Left ventricle myocardium inferior (tissue), 1 donor: ENCODE data around the gene AMPH. TPM values are rescaled to one million over a fixed set of nuclear protein-coding genes. Genes with fewer than 3 reads are reported as not detected.
"Not testable (repeated sequence)": the region's sequence is repeated elsewhere in the genome, so short reads cannot be mapped to it uniquely, and the experiment has no call there.

Source experiments
- DNase-seq: peaks from one replicate; pipeline ENCODE4 v3.0.0-alpha.2; 2020
- H3K27ac ChIP-seq: fragments of 200-600 bp; replicated peaks from 2 replicates; pipeline ENCODE4 v1.8.0; 2021
- H3K27me3 ChIP-seq: fragments of 200-600 bp; 2 replicates; pipeline ENCODE4 v1.8.0; 2021; ENCODE audit warnings: low read depth
- H3K36me3 ChIP-seq: fragments of 200-600 bp; 2 replicates; pipeline ENCODE4 v1.8.0; 2021
- H3K4me1 ChIP-seq: fragments of 200-600 bp; 2 replicates; pipeline ENCODE4 v1.8.0; 2021
- H3K4me3 ChIP-seq: fragments of 200-600 bp; 2 replicates; pipeline ENCODE4 v1.8.0; 2021; ENCODE audit warnings: mild to moderate bottlenecking, moderate library complexity
- H3K9me3 ChIP-seq: fragments of 200-600 bp; replicated peaks from 2 replicates; pipeline ENCODE4 v1.8.0; 2021
- intact Hi-C: fragments of 100-400 bp; cut with micrococcal nuclease; formaldehyde crosslinking; loops from one replicate; pipeline ENCODE4 v1.11.0; 2022
- total RNA-seq: library from RNA; stranded (reverse); fragmentation: NEBNext Ultra II Directional; extraction: Animal tissue kit (Norgen Biotek cat#: 25700); gene quantifications from one replicate; pipeline ENCODE4 v1.2.1, GENCODE V29; 2021
- TF ChIP-seq, protein P1 (sequence below): fragments of 200-600 bp; IDR thresholded peaks from 2 replicates; pipeline ENCODE4 v1.8.0; 2021; ENCODE audit warnings: antibody characterized with exemption, mild to moderate bottlenecking, borderline replicate concordance
- donor health status: DM: no; HTN: yes; CAD: no; lungs with severe emphysema.

Gene AMPH
- total RNA-seq, 1 donor from 2014 or later, result 2.6 TPM

DNA sequence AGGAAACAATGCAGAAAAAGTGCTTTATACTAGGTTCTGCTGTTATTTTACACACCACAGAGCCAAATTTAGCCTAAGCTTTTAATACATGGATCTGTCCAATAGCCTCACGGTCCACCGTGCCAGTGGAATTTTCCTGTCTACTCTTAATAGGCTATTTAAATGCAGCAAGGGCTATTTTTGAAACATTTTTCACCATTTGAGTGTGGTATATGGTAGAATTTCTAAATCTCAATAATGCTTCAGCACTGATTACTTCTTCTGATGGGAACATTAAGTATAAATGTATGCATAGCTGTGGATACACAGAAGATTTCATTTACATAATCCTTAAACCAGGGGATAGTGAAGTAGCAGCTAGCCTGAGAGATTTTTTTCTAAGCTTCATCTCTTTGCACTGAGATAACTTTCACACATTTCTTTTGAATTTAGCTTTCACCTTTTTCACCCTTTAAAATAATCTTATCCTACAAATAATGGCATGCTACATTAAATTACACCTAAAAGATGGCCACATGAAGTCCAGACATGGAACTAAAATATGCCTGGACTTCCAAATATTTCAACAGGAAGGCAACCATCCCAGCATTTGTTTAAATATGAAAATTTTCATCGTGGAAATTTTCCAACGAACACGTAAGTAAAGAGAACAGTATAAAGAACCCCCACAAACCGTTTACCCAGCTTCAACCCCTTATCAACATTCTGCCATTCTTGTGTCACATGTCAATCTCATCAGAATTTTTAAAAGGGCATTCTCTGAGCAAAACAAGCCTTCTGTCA, 45.4 kb downstream of the AMPH start:
- peaks cover 20% of the 10 kb centered on the region for H3K4me1 ChIP-seq
- no peak for DNase-seq
- no peaks in the 10 kb centered on the region for H3K9me3 ChIP-seq
- no peak overlapping the region for H3K4me3 ChIP-seq
- H3K36me3 ChIP-seq, result no peaks in the 10 kb centered on the region
- intact Hi-C loops, result no loop called here
- no peak overlapping the region for H3K27ac ChIP-seq
- TF ChIP-seq, protein P1, sequence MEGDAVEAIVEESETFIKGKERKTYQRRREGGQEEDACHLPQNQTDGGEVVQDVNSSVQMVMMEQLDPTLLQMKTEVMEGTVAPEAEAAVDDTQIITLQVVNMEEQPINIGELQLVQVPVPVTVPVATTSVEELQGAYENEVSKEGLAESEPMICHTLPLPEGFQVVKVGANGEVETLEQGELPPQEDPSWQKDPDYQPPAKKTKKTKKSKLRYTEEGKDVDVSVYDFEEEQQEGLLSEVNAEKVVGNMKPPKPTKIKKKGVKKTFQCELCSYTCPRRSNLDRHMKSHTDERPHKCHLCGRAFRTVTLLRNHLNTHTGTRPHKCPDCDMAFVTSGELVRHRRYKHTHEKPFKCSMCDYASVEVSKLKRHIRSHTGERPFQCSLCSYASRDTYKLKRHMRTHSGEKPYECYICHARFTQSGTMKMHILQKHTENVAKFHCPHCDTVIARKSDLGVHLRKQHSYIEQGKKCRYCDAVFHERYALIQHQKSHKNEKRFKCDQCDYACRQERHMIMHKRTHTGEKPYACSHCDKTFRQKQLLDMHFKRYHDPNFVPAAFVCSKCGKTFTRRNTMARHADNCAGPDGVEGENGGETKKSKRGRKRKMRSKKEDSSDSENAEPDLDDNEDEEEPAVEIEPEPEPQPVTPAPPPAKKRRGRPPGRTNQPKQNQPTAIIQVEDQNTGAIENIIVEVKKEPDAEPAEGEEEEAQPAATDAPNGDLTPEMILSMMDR, result no peak
- H3K27me3 ChIP-seq, result no peaks in the 10 kb centered on the region

DNA sequence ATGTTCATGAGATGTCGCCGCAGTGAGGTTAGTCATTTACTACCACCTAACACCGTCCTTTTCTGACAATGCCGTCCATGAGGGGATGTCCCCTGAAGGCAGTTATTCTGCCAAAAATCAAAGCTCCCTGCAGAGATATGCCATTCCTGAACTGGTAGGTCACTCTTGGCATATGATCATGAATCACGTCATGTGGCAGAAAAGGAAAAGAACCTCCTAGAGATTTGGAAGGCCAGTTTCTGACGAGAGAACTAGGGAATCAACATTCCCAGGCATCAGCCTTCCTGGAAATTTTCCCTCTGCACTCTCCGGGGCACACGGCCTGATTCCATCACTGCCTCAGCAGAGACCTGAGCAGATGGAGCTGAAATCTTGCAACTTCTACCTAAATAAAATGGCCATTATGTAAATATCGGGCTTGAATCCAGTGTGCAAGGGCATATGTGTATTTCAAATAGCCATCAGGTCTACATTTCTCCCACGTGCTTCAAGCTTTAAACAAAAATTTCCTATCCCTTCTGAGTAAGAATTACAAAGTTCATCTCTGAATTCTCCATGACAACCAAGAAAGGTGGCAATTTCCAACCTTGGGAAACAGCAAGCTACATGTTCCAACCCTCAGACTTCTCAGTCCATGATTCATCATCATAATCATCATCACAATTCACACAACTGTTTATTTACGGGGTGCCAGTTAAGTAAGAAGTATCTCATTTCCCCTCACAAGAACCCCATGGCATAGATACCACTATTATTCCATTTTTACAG, 46.5 kb downstream of the AMPH start:
- Histone ChIP-seq H3K27ac (no peak overlapping the region), H3K4me3 (peak overlapping the region; percentile 21), H3K36me3 (no peaks in the 10 kb centered on the region), H3K27me3 (no peaks in the 10 kb centered on the region), H3K4me1 (peaks cover 20% of the 10 kb centered on the region), H3K9me3 (no peaks in the 10 kb centered on the region)
- DNase-seq, result no peak
- intact Hi-C loops, result no loop called here
- TF ChIP-seq, protein P1, result no peak

DNA sequence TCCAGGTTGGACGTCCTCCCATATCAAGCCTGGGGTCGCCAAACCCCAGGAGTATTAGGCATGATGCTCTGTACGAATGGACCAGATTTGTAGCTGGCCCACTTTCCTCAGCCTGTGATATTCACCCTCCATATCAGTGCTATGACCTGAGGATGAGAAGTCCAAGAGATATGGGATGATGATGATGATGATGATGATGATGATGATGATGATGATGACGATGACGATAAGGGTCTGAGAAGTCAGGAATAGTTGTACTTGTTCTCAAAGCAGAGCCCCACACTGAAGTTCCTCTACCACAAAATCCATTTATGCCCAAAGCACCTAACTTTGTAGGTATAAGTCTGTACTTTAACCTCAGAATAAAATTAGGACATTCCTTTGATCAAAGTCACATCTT, 50.7 kb downstream of the AMPH start:
- no peak overlapping the region for H3K27ac ChIP-seq
- intact Hi-C loops, result no loop called here
- H3K27me3 ChIP-seq, result no peaks in the 10 kb centered on the region
- H3K9me3 ChIP-seq, result peaks cover 3% of the 10 kb centered on the region
- no peaks in the 10 kb centered on the region for H3K36me3 ChIP-seq
- DNase-seq, result no peak
- peaks cover 14% of the 10 kb centered on the region for H3K4me1 ChIP-seq
- TF ChIP-seq, protein P1, result no peak
- H3K4me3 ChIP-seq, result no peak overlapping the region

DNA sequence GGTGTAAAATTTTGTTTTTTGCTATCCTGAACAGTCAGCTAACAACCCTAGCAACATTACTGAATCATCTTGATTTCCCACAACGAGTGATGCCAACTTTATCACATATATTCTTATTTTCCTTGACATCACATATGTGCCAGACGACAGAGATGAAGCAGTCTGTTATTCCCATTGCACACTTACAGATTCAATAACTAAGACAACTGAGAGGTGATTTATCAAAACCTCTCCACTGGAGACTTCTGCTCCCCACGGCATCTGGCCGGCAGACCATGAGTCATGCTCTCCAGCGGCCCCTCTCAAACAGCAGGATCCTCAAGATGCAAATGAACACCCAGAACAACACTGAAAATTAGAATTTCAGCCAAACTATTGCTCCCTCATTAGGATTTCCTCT, 57.1 kb downstream of the AMPH start:
- Histone ChIP-seq H3K4me1 (no peaks in the 10 kb centered on the region), H3K27me3 (no peaks in the 10 kb centered on the region), H3K27ac (no peak overlapping the region), H3K36me3 (no peaks in the 10 kb centered on the region), H3K9me3 (peaks cover 8% of the 10 kb centered on the region), H3K4me3 (no peak overlapping the region)
- intact Hi-C loops, result no loop called here
- TF ChIP-seq, protein P1, result no peak
- DNase-seq, result no peak

DNA sequence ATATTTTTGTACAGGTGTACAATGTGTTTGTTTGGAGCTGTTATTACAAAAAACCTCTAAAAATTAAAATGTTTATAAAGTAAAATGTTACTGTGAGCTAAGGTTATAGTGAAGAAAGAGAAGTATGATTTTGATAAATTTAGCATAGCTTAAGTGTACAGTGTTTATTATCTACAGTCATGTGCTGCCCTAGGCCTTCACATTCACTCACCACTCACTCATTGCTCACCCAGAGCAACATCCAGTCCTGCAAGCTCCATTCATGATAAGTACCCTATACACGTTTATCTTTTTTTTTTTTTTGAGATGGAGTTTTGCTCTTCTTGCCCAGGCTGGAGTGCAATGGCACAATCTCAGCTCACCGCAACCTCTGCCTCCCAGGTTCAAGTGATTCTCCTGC, 59.6 kb downstream of the AMPH start:
- H3K4me3 ChIP-seq, H3K27me3 ChIP-seq, H3K36me3 ChIP-seq, intact Hi-C loops, H3K4me1 ChIP-seq, H3K27ac ChIP-seq, DNase-seq: not testable (repeated sequence)
- peaks cover 23% of the 10 kb centered on the region for H3K9me3 ChIP-seq

DNA sequence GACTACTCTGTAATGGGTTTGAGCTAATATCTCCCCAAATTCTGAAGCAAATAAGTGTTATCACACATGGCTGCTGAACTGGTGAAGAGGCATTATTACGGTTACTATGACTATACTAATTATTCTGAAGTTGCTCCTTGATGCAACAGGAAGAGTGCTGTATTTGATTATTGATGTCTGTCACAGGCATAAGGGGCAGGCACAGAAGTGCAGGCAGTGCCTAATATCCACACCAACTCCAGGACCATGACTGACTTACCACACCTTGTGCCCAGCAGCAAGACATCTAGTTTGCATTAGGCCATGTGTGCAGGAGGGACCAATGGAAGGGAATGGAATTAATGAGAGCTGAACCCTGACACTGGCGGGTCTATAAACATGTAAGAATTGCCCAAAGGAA, 62.7 kb downstream of the AMPH start:
- Histone ChIP-seq H3K27ac (no peak overlapping the region), H3K9me3 (peaks cover 14% of the 10 kb centered on the region), H3K4me3 (no peak overlapping the region), H3K4me1 (no peaks in the 10 kb centered on the region), H3K27me3 (no peaks in the 10 kb centered on the region), H3K36me3 (no peaks in the 10 kb centered on the region)
- intact Hi-C loops, result no loop called here
- TF ChIP-seq, protein P1, result no peak
- no peak for DNase-seq
